NT2/D1 (cell line): ENCODE data around the gene BCL2.

ENCODE experiments used
- DNase-seq: peaks from one replicate; pipeline ENCODE4 v3.0.0-alpha.2; 2011; ENCODE audit warnings: low read depth, low spot score
- H3K27me3 ChIP-seq: 2 replicates; pipeline ENCODE4 v1.6.0; 2011; ENCODE audit warnings: mild to moderate bottlenecking; ENCODE audit not compliant: insufficient read length, insufficient read depth
- H3K36me3 ChIP-seq: 2 replicates; pipeline ENCODE4 v1.6.1; 2011; ENCODE audit warnings: mild to moderate bottlenecking, low read length, mixed read lengths; ENCODE audit not compliant: insufficient read depth, insufficient read length
- H3K4me1 ChIP-seq: 2 replicates; pipeline ENCODE4 v1.5.1; 2011; ENCODE audit not compliant: insufficient read depth, insufficient read length
- H3K4me3 ChIP-seq: 2 replicates; pipeline ENCODE4 v1.5.1; 2011; ENCODE audit warnings: low read depth; ENCODE audit not compliant: insufficient read length
- H3K9ac ChIP-seq: 2 replicates; pipeline ENCODE4 v1.6.0; 2011; ENCODE audit warnings: low read depth; ENCODE audit not compliant: insufficient read length
- H3K9me3 ChIP-seq: 2 replicates; pipeline ENCODE4 v1.5.1; 2011; ENCODE audit warnings: mild to moderate bottlenecking, low read length; ENCODE audit not compliant: insufficient read depth
- SUZ12 ChIP-seq: IDR thresholded peaks from 2 replicates; pipeline ENCODE4 v1.6.1; 2011; ENCODE audit not compliant: insufficient read length, insufficient read depth; ENCODE audit errors: extremely low read depth
- YY1 ChIP-seq: IDR thresholded peaks from 2 replicates; pipeline ENCODE4 v1.6.1; 2011; ENCODE audit not compliant: insufficient read length, insufficient read depth
- ZNF274 ChIP-seq: IDR thresholded peaks from 2 replicates; pipeline ENCODE4 v1.6.1; 2011; ENCODE audit warnings: mild to moderate bottlenecking, low read depth, low read length

BCL2 gene

GRCh38 chr18:63298400-63299365 is 20.9 kb downstream of the BCL2 start:
- Histone ChIP-seq H3K9ac (no peak overlapping the region), H3K9me3 (no peaks in the 10 kb centered on the region), H3K36me3 (no peaks in the 10 kb centered on the region), H3K4me1 (no peaks in the 10 kb centered on the region), H3K27me3 (no peaks in the 10 kb centered on the region), H3K4me3 (no peak overlapping the region)
- DNase-seq, result no peak
- TF ChIP-seq YY1, result no peak
- no peak for TF ChIP-seq ZNF274
- TF ChIP-seq SUZ12, result no peak

- H3K4me3 ChIP-seq, result no peak overlapping the region
- H3K36me3 ChIP-seq, result no peaks in the 10 kb centered on the region
- TF ChIP-seq ZNF274, result no peak
Measured at GRCh38 chr18:63297687-63298399, 21.7 kb downstream of the BCL2 start.

GRCh38 chr18:63293935-63294334 is 25.6 kb downstream of the BCL2 start:
- Histone ChIP-seq H3K9ac (no peak overlapping the region), H3K4me3 (no peak overlapping the region), H3K36me3 (no peaks in the 10 kb centered on the region), H3K27me3 (no peaks in the 10 kb centered on the region), H3K9me3 (no peaks in the 10 kb centered on the region), H3K4me1 (no peaks in the 10 kb centered on the region)
- DNase-seq, result no peak
- TF ChIP-seq YY1 (no peak), ZNF274 (no peak), SUZ12 (no peak)

More at GRCh38 chr18:63297687-63298399, 21.7 kb downstream of the BCL2 start:
- no peaks in the 10 kb centered on the region for H3K9me3 ChIP-seq
- H3K27me3 ChIP-seq, result no peaks in the 10 kb centered on the region
- no peaks in the 10 kb centered on the region for H3K4me1 ChIP-seq
- no peak overlapping the region for H3K9ac ChIP-seq
- DNase-seq, result no peak

GRCh38 chr18:63292831-63293683 is 26.5 kb downstream of the BCL2 start:
- Histone ChIP-seq H3K9ac (no peak overlapping the region), H3K4me3 (no peak overlapping the region), H3K4me1 (no peaks in the 10 kb centered on the region), H3K27me3 (no peaks in the 10 kb centered on the region), H3K36me3 (no peaks in the 10 kb centered on the region), H3K9me3 (no peaks in the 10 kb centered on the region)
- no peak for DNase-seq
- TF ChIP-seq SUZ12, result no peak
- no peak for TF ChIP-seq YY1
- TF ChIP-seq ZNF274, result no peak

- Histone ChIP-seq H3K4me1 (no peaks in the 10 kb centered on the region), H3K4me3 (no peak overlapping the region), H3K9ac (no peak overlapping the region), H3K27me3 (no peaks in the 10 kb centered on the region), H3K36me3 (no peaks in the 10 kb centered on the region), H3K9me3 (no peaks in the 10 kb centered on the region)
- DNase-seq, result no peak
- TF ChIP-seq ZNF274 (no peak), YY1 (no peak), SUZ12 (no peak)
Measured at GRCh38 chr18:63291278-63291677, 28.3 kb downstream of the BCL2 start.

GRCh38 chr18:63290821-63291200 is 28.8 kb downstream of the BCL2 start:
- Histone ChIP-seq H3K9ac (no peak overlapping the region), H3K36me3 (no peaks in the 10 kb centered on the region), H3K27me3 (no peaks in the 10 kb centered on the region), H3K4me1 (no peaks in the 10 kb centered on the region), H3K4me3 (no peak overlapping the region), H3K9me3 (no peaks in the 10 kb centered on the region)
- TF ChIP-seq ZNF274 (no peak), SUZ12 (no peak), YY1 (no peak)
- no peak for DNase-seq
